ENCODE results near the gene SYTL3. TPM values are rescaled to one million over a fixed set of nuclear protein-coding genes. Genes with fewer than 3 reads are reported as not detected.

Gene SYTL3
- total and polyA plus RNA-seq, 2 experiments from 2014 or later, result 0.07 TPM; not detected in 1

GRCh38 chr6:158654960-158655489, 5.2 kb downstream of the SYTL3 start (continued):
- no peak for TF ChIP-seq ZNF462 (CRISPR knock-in tag; IDR thresholded peaks at IDR 0.05)
- no peak for TF ChIP-seq ZNF114 (CRISPR knock-in tag; IDR thresholded peaks at IDR 0.05)
- no peak for TF ChIP-seq NANOG (IDR thresholded peaks at IDR 0.05; ENCODE audit: borderline replicate concordance)
- TF ChIP-seq CREB1 (CRISPR knock-in tag; IDR thresholded peaks at IDR 0.05; ENCODE audit: low read depth), result no peak
- TF ChIP-seq EZH2 (IDR thresholded peaks at IDR 0.05; ENCODE audit: low read depth, unreplicated experiment), result no peak

GRCh38 chr6:158655569-158656450, 6.0 kb downstream of the SYTL3 start:
- no peak overlapping the region for H3K4me2 ChIP-seq
- Mint-ChIP-seq H3K9me3 (no peaks in the 10 kb centered on the region), H3K36me3 (ENCODE audit: low read depth) (no peaks in the 10 kb centered on the region), H3K4me3 (no peak overlapping the region), H3K27me3 (ENCODE audit: insufficient read depth, low read depth, poor library complexity) (peaks cover 7% of the 10 kb centered on the region), H3K4me1 (peaks cover 28% of the 10 kb centered on the region), H3K27ac (no peak overlapping the region)
- no peaks in the 10 kb centered on the region for H3K9me2 ChIP-seq (ENCODE audit: insufficient read depth)
- no peak for ATAC-seq
- H3K4me1 ChIP-seq (ENCODE audit: insufficient read depth), result peaks cover 11% of the 10 kb centered on the region
- H3K36me3 ChIP-seq (ENCODE audit: insufficient read depth), result no peaks in the 10 kb centered on the region
- H3K27ac ChIP-seq (ENCODE audit: low read depth), result no peak overlapping the region
- no peak overlapping the region for H2AFZ ChIP-seq
- H3F3A ChIP-seq (replicated peaks; ENCODE audit: low read depth), result no peaks in the 10 kb centered on the region
- no peaks in the 10 kb centered on the region for H3K27me3 ChIP-seq (ENCODE audit: insufficient read depth)
- no peak overlapping the region for H3K4me3 ChIP-seq
- no peak for DNase-seq (ENCODE audit: low spot score)
- no peaks in the 10 kb centered on the region for H4K20me1 ChIP-seq (replicated peaks; ENCODE audit: insufficient read depth)
- no peaks in the 10 kb centered on the region for H3K79me2 ChIP-seq (replicated peaks; ENCODE audit: insufficient read depth)
- TF ChIP-seq CREB1 (CRISPR knock-in tag; IDR thresholded peaks at IDR 0.05; ENCODE audit: low read depth), result no peak
- no peak for TF ChIP-seq REST (IDR thresholded peaks at IDR 0.05; ENCODE audit: unreplicated experiment)
- TF ChIP-seq STAT1 (IDR thresholded peaks at IDR 0.05; ENCODE audit: unreplicated experiment), result no peak
- no peak for TF ChIP-seq JUNB (IDR thresholded peaks at IDR 0.05; ENCODE audit: unreplicated experiment)
- no peak for TF ChIP-seq CTCF (conservative IDR thresholded peaks at IDR 0.05; ENCODE audit: low read depth in 2 of 2)
- no peak for TF ChIP-seq EZH2 (IDR thresholded peaks at IDR 0.05; ENCODE audit: low read depth, unreplicated experiment)
- no peak for TF ChIP-seq ZNF114 (CRISPR knock-in tag; IDR thresholded peaks at IDR 0.05)
- TF ChIP-seq EZH2phosphoT487 (IDR thresholded peaks at IDR 0.05; ENCODE audit: unreplicated experiment), result no peak
- no peak for TF ChIP-seq ZNF331 (CRISPR knock-in tag; IDR thresholded peaks at IDR 0.05; ENCODE audit: low read depth)
